ENCODE data around the gene JAZF1. TPM values are rescaled to one million over a fixed set of nuclear protein-coding genes. Genes with fewer than 3 reads are reported as not detected.
A peak's percentile ranks its signal among the peaks of the same experiment; 100 is the strongest.

JAZF1 gene
- total and polyA plus RNA-seq, 7 donors = 2.3 to 10.6 (median 5.3) TPM

GRCh38 chr7:28013441-28013840 is 167.2 kb downstream of the JAZF1 start:
- 94 to 97% (median 96%) methylated on average over 5 of the region's 5 CpGs for WGBS, 3 donors
- DNase-seq (no peak), ATAC-seq (no peak)
- TF ChIP-seq CTCF (IDR thresholded peaks at IDR 0.05) = no peak
- Histone ChIP-seq H3K27ac (no peak overlapping the region), H3K27me3 (ENCODE audit: insufficient read depth in 3 of 3, low read length in 2 of 3) (no peaks in the 10 kb centered on the region), H3K4me1 (peaks cover 29% of the 10 kb centered on the region), H3K9me3 (no peaks in the 10 kb centered on the region), H3K4me3 (no peak overlapping the region), H3K36me3 (ENCODE audit: insufficient read depth in 1 of 2, low read depth in 1 of 2) (no peaks in the 10 kb centered on the region)
- intact Hi-C loops (cut with DNase I) = loop anchor here in 1 of 2 donors (5.0 kb wide), 1 partner anchor 61 kb away; no protein-coding TSS in a partner anchor

DNA sequence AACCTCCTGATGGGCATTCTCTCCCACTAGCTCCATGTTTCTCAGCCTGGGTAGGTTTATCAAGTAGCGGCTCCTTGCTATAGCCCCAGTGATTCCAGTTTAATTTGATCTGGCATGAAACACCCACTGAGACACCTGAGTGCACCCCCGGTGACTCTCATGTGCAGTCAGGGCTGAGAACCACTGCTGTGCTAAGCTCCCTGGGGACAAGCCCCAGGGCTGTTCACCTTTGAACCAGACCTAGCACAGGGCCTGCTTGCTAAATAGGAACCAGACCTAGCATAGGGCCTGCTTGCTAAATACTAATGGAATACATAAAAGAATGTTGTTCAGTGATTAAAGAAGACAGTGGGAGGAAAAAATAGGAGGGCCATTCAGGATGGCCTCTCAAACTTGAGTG is 167.6 kb downstream of the JAZF1 start:
- ATAC-seq = no peak
- Histone ChIP-seq H3K36me3 (ENCODE audit: insufficient read depth in 1 of 2, low read depth in 1 of 2) (no peaks in the 10 kb centered on the region), H3K4me3 (no peak overlapping the region), H3K9me3 (no peaks in the 10 kb centered on the region), H3K27ac (no peak overlapping the region), H3K4me1 (peaks cover 24% of the 10 kb centered on the region), H3K27me3 (ENCODE audit: insufficient read depth in 3 of 3, low read length in 2 of 3) (no peaks in the 10 kb centered on the region)
- no peak for TF ChIP-seq CTCF (IDR thresholded peaks at IDR 0.05)
- whole genome bisulfite sequencing, 3 donors = 81 to 94% (median 91%) methylated on average over 2 of the region's 2 CpGs
- intact Hi-C loops (cut with DNase I) = loop anchor here in 1 of 2 donors (5.0 kb wide), 1 partner anchor 61 kb away; no protein-coding TSS in a partner anchor
- DNase-seq = no peak

- no peak for ATAC-seq
- WGBS, 3 donors = 72 to 94% (median 90%) methylated on average over 2 of the region's 2 CpGs
- Histone ChIP-seq H3K9me3 (no peaks in the 10 kb centered on the region), H3K27ac (no peak overlapping the region), H3K27me3 (ENCODE audit: insufficient read depth in 3 of 3, low read length in 2 of 3) (no peaks in the 10 kb centered on the region), H3K36me3 (ENCODE audit: insufficient read depth in 1 of 2, low read depth in 1 of 2) (no peaks in the 10 kb centered on the region), H3K4me3 (no peak overlapping the region), H3K4me1 (peaks cover 27% of the 10 kb centered on the region)
- no peak for DNase-seq
- intact Hi-C loops (cut with DNase I) = no loop called here
- TF ChIP-seq CTCF (IDR thresholded peaks at IDR 0.05) = no peak
Measured at GRCh38 chr7:28008911-28009310, 171.7 kb downstream of the JAZF1 start.

GRCh38 chr7:28008171-28008570 is 172.4 kb downstream of the JAZF1 start:
- H3K4me3 ChIP-seq = no peak overlapping the region
- no peaks in the 10 kb centered on the region for H3K9me3 ChIP-seq
- 68 to 81% (median 80%) methylated on average over 3 of the region's 3 CpGs for WGBS, 3 donors
- no peaks in the 10 kb centered on the region for H3K27me3 ChIP-seq (ENCODE audit: insufficient read depth in 3 of 3, low read length in 2 of 3)
- H3K4me1 ChIP-seq = peaks cover 27% of the 10 kb centered on the region
- intact Hi-C loops (cut with DNase I) = no loop called here
- no peak for DNase-seq
- TF ChIP-seq CTCF (IDR thresholded peaks at IDR 0.05) = no peak
- H3K27ac ChIP-seq = no peak overlapping the region
- no peak for ATAC-seq
- no peaks in the 10 kb centered on the region for H3K36me3 ChIP-seq (ENCODE audit: insufficient read depth in 1 of 2, low read depth in 1 of 2)

DNA sequence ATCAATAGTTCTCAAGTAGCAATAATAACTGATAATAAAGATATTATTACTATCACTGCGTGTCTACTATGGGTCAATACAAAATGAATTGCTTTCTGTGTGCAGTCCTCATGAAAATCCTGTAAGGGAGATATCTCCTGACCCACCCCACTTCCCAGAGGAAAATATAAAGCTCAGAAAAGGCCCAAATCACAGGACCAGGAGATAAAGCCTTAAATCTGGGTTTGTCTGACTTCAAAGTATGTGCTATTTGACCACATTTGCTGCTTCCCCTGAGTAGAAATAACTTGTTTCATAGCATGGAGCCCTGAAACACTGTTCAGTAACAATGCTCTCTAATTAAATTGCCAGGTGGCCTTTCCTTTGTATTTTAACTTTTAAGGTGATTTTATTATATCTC is 174.1 kb downstream of the JAZF1 start:
- no peaks in the 10 kb centered on the region for H3K36me3 ChIP-seq (ENCODE audit: insufficient read depth in 1 of 2, low read depth in 1 of 2)
- no peaks in the 10 kb centered on the region for H3K27me3 ChIP-seq (ENCODE audit: insufficient read depth in 3 of 3, low read length in 2 of 3)
- peaks cover 16% of the 10 kb centered on the region for H3K4me1 ChIP-seq
- WGBS, 3 donors = 91 to 100% (median 99%) methylated on average over 1 of the region's 1 CpG
- ATAC-seq (no peak), DNase-seq (no peak)
- H3K27ac ChIP-seq = peak overlapping the region; percentile 67
- H3K4me3 ChIP-seq = no peak overlapping the region
- intact Hi-C loops (cut with DNase I) = no loop called here
- no peak for TF ChIP-seq CTCF (IDR thresholded peaks at IDR 0.05)
- H3K9me3 ChIP-seq = no peaks in the 10 kb centered on the region

Measured in psoas muscle (tissue), 8 donors.